HFFc6 (cell line): ENCODE measurements around the gene NAGA. TPM values are rescaled to one million over a fixed set of nuclear protein-coding genes. Genes with fewer than 3 reads are reported as not detected.

Experiments
- DNase-seq: peaks from one replicate; pipeline ENCODE4 v3.0.0-alpha.2; 2018
- H3K27ac Mint-ChIP-seq: 2 replicates; pipeline ENCODE4 v1.8.0; 2020; ENCODE audit warnings: mild to moderate bottlenecking, mixed read lengths
- H3K27me3 Mint-ChIP-seq: 2 replicates; pipeline ENCODE4 v1.8.0; 2021; ENCODE audit warnings: mild to moderate bottlenecking, moderate library complexity, mixed read lengths; ENCODE audit not compliant: insufficient read depth
- H3K36me3 Mint-ChIP-seq: 2 replicates; pipeline ENCODE4 v1.8.0; 2021; ENCODE audit warnings: low read depth, mixed read lengths
- H3K4me1 Mint-ChIP-seq: 2 replicates; pipeline ENCODE4 v1.8.0; 2020; ENCODE audit warnings: low read depth, mixed read lengths
- H3K4me3 Mint-ChIP-seq: 2 replicates; pipeline ENCODE4 v1.8.0; 2020; ENCODE audit warnings: mild to moderate bottlenecking, moderate library complexity, mixed read lengths
- H3K9me3 Mint-ChIP-seq: 2 replicates; pipeline ENCODE4 v1.8.0; 2020; ENCODE audit warnings: mild to moderate bottlenecking, mixed read lengths
- CTCF ChIP-seq: fragments of 200-600 bp; sonication (generic); IDR thresholded peaks from 2 replicates; pipeline ENCODE4 v1.5.0; 2021; ENCODE audit warnings: antibody characterized with exemption, mild to moderate bottlenecking
- total RNA-seq, 6 experiments: library from RNA; stranded (reverse); fragmentation: NEBNext Ultra II Directional; extraction: Animal tissue kit (Norgen Biotek cat#: 25700); gene quantifications; 2 replicates in 1 of 6; 3 replicates in 5 of 6; pipeline ENCODE4 v1.2.3, GENCODE V29; 2021

Gene NAGA
- total RNA-seq, 6 experiments from 2014 or later = 19.5 to 24.4 (median 21.7) TPM

DNA sequence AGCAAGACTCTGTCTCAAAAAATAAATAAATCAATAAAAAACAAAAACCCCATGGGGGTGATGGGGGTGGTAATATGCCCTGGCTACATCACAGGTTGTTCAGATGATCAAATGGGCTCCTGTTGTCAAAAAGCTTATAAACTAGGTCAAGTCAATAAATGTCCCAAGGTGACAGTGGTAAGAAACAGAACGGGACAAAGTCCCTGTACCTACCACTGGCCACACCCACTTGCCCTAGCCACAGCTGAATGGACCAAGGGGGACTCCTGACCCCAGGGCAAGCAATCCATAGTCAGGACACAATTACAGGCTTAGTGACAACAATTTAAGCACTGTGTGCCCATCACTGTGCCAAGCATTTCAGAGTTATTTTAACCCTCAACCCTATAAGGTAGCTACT, 6.0 kb downstream of the NAGA start:
- Mint-ChIP-seq H3K27ac (no peak overlapping the region), H3K4me1 (peaks cover under 1% of the 10 kb centered on the region; the same call in 1 of the 2 replicates), H3K4me3 (no peak overlapping the region), H3K27me3 (no peaks in the 10 kb centered on the region), H3K36me3 (0 out of 2 replicates have a peak, but pooled peaks cover 4% of the 10 kb centered on the region), H3K9me3 (no peaks in the 10 kb centered on the region)
- TF ChIP-seq CTCF = no peak
- DNase-seq = no peak

GRCh38 chr22:42062506-42063170, 8.0 kb downstream of the NAGA start:
- Mint-ChIP-seq H3K4me3 (no peak overlapping the region), H3K9me3 (no peaks in the 10 kb centered on the region), H3K27ac (no peak overlapping the region), H3K36me3 (peaks cover 19% of the 10 kb centered on the region), H3K27me3 (no peaks in the 10 kb centered on the region), H3K4me1 (no peaks in the 10 kb centered on the region)
- DNase-seq = no peak
- no peak for TF ChIP-seq CTCF

DNA sequence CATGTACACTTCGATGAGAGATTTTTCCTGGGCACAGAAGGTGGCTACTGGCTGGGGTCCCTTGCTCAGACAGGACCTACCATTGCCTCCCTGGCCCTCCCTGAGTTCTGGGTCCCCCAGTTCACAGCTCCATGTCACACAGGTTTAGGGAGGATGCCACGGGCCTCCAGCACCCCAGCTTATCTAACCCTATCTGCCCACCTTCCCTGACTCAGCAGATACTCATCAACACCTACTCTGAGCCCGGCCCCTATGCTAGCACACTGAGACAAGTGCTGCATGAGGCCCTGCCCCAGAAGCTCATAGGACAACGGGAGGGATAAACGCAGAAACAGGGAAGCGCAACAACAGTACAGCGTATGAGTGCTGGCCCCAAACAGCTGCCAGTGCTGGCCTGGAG, 9.6 kb downstream of the NAGA start:
- Mint-ChIP-seq H3K36me3 (peaks cover 34% of the 10 kb centered on the region), H3K9me3 (peaks cover 15% of the 10 kb centered on the region), H3K4me1 (no peaks in the 10 kb centered on the region), H3K4me3 (no peak overlapping the region), H3K27ac (no peak overlapping the region), H3K27me3 (no peaks in the 10 kb centered on the region)
- no peak for DNase-seq
- TF ChIP-seq CTCF = no peak

DNA sequence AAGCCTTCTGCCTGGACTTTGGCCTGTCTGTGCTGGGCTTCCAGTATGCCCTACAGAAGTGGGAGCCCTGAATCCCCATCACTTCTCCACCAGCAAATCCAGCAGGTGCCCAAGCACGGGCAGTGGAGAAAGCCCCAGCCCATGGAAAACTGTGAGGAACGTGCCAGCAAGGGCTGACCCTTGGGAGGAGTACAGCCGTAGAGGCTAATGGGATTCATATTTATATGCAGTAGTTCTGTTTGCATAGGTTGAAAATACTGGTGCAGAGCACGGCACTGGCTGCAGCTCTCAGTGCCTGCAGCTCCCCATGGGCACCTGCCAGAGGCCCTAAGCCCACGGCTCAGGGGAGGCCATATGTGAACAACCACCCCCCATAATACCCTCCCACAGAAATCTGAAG, 10.1 kb downstream of the NAGA start:
- H3K4me3 Mint-ChIP-seq = no peak overlapping the region
- H3K36me3 Mint-ChIP-seq = peaks cover 38% of the 10 kb centered on the region
- H3K4me1 Mint-ChIP-seq = no peaks in the 10 kb centered on the region
- H3K27me3 Mint-ChIP-seq = no peaks in the 10 kb centered on the region
- no peak for TF ChIP-seq CTCF
- peaks cover 17% of the 10 kb centered on the region for H3K9me3 Mint-ChIP-seq
- H3K27ac Mint-ChIP-seq = no peak overlapping the region
- no peak for DNase-seq

GRCh38 chr22:42056757-42057511, 13.7 kb downstream of the NAGA start:
- Mint-ChIP-seq H3K27me3 (no peaks in the 10 kb centered on the region), H3K9me3 (peaks cover 17% of the 10 kb centered on the region), H3K36me3 (peaks cover 38% of the 10 kb centered on the region), H3K4me1 (no peaks in the 10 kb centered on the region), H3K27ac (no peak overlapping the region), H3K4me3 (no peak overlapping the region)
- no peak for DNase-seq
- no peak for TF ChIP-seq CTCF
